HCT116 (cell line): ENCODE results near the gene NAALADL2. TPM values are rescaled to one million over a fixed set of nuclear protein-coding genes. Genes with fewer than 3 reads are reported as not detected.
"Not testable (repeated sequence)": the region's sequence is repeated elsewhere in the genome, so short reads cannot be mapped to it uniquely, and the experiment has no call there.

Experiments
- ATAC-seq: fragments of 200-7000 bp; cut with Tn5 transposase; 2 replicates; pipeline ENCODE4 v1.9.1; 2020; ENCODE audit warnings: mild to moderate bottlenecking, moderate library complexity
- BruUV-seq: library from RNA; stranded (reverse); fragments of 400-500 nt; replicated peaks from 2 replicates; lab custom pipeline; 2021; lab: Mats Ljungman, UMichigan
- CTCF ChIA-PET: fragments of 300-600 bp; sonication (Branson Sonifier 250); formaldehyde crosslinking; loops from one replicate; lab custom pipeline; 2021; ENCODE audit warnings: antibody characterized with exemption; lab: Charles Lee
- POLR2A ChIA-PET: fragments of 300-600, 350-600 bp; sonication (Branson Sonifier 250); formaldehyde crosslinking; loops from one replicate; lab custom pipeline; 2021; ENCODE audit warnings: antibody characterized with exemption; lab: Charles Lee
- RAD21 ChIA-PET, 2 experiments: fragments of 300-600 bp; sonication (Branson Sonifier 250); formaldehyde crosslinking; loops; one replicate each; lab custom pipeline; 2023; ENCODE audit warnings: low total read pairs in 2 of 2; ENCODE audit not compliant: uncharacterized antibody in 2 of 2, unreplicated experiment in 2 of 2, low non-redundant PET in 1 of 2; lab: Charles Lee
- DNase-seq: peaks from one replicate; pipeline ENCODE4 v3.0.0-alpha.2; 2010; ENCODE audit warnings: low read depth, low spot score
- H2AFZ ChIP-seq: fragments of 200-600 bp; shearing (Covaris generic), sonication (generic); 2 replicates; pipeline ENCODE4 v1.6.1; 2017; ENCODE audit warnings: low read depth, mixed run types, mixed read lengths, antibody characterized with exemption, low read length; ENCODE audit not compliant: poor library complexity, severe bottlenecking
- H3K27ac ChIP-seq: 2 replicates; pipeline ENCODE4 v1.5.1; 2012; ENCODE audit warnings: low read depth, low read length
- H3K27me3 ChIP-seq: fragments of 200-600 bp; sonication (generic); 2 replicates; pipeline ENCODE4 v1.6.1; 2016; ENCODE audit warnings: mixed run types, low read length, mixed read lengths; ENCODE audit not compliant: insufficient read depth
- H3K36me3 ChIP-seq, 2 experiments: fragments of 200-500 bp in 1 of 2; fragments of 200-600 bp in 1 of 2; sonication (Bioruptor generic) in 1 of 2; sonication (generic) in 1 of 2; 2 replicates each; pipeline versions ENCODE4 v1.5.1 to v1.6.1; 2014 to 2016; ENCODE audit warnings: low read length in 2 of 2, inconsistent platforms in 1 of 2, mixed read lengths in 1 of 2, mixed run types in 1 of 2; ENCODE audit not compliant: insufficient read depth in 2 of 2, control insufficient read depth in 1 of 2
- H3K4me1 ChIP-seq, 2 experiments: fragments of 200-600 bp in 1 of 2; sonication (generic) in 1 of 2; 2 replicates each; pipeline versions ENCODE4 v1.5.1 to v1.6.1; 2012 to 2017; ENCODE audit warnings: low read length in 2 of 2, inconsistent platforms in 1 of 2, mild to moderate bottlenecking in 1 of 2, mixed read lengths in 1 of 2, mixed run types in 1 of 2, moderate library complexity in 1 of 2; ENCODE audit not compliant: insufficient read depth in 2 of 2, control insufficient read depth in 1 of 2
- H3K4me2 ChIP-seq: fragments of 200-600 bp; sonication (generic); 2 replicates; pipeline ENCODE4 v1.6.1; 2017; ENCODE audit warnings: mixed run types, low read length, mixed read lengths
- H3K4me3 ChIP-seq, 2 experiments: fragments of 200-600 bp in 1 of 2; sonication (generic) in 1 of 2; replicated peaks in 1 of 2; 2 replicates each; pipeline ENCODE4 v1.5.1; 2011 to 2016; ENCODE audit warnings: low read length in 2 of 2, control low read depth in 1 of 2, low read depth in 1 of 2, mild to moderate bottlenecking in 1 of 2, mixed read lengths in 1 of 2, mixed run types in 1 of 2
- H3K79me2 ChIP-seq: fragments of 200-600 bp; sonication (generic); 2 replicates; pipeline ENCODE4 v1.6.1; 2017; ENCODE audit warnings: mild to moderate bottlenecking, mixed run types, low read length, moderate library complexity, mixed read lengths; ENCODE audit not compliant: insufficient read depth
- H3K9ac ChIP-seq: fragments of 200-600 bp; sonication (generic); 2 replicates; pipeline ENCODE4 v1.6.1; 2016; ENCODE audit warnings: low read length, mixed read lengths
- H3K9me2 ChIP-seq: fragments of 200-600 bp; sonication (generic), shearing (Covaris generic); 2 replicates; pipeline ENCODE4 v1.6.1; 2017; ENCODE audit warnings: mixed run types, mild to moderate bottlenecking, moderate library complexity; ENCODE audit not compliant: insufficient read depth
- H3K9me3 ChIP-seq, 2 experiments: fragments of 200-500 bp in 1 of 2; fragments of 200-600 bp in 1 of 2; sonication (Bioruptor generic) in 1 of 2; sonication (generic) in 1 of 2; 2 replicates each; pipeline ENCODE4 v1.6.1; 2014 to 2017; ENCODE audit warnings: low read length in 2 of 2, mixed read lengths in 2 of 2, inconsistent platforms in 1 of 2, low read depth in 1 of 2, mild to moderate bottlenecking in 1 of 2, mixed run types in 1 of 2, moderate library complexity in 1 of 2; ENCODE audit not compliant: control insufficient read depth in 1 of 2, insufficient read depth in 1 of 2
- H4K20me1 ChIP-seq: fragments of 200-600 bp; sonication (generic), shearing (Covaris generic); 2 replicates; pipeline ENCODE4 v1.6.1; 2017; ENCODE audit warnings: mixed run types, mild to moderate bottlenecking, moderate library complexity; ENCODE audit not compliant: insufficient read depth
- ATF3 ChIP-seq: IDR thresholded peaks from 2 replicates; pipeline ENCODE4 v1.6.1; 2012
- CEBPB ChIP-seq: IDR thresholded peaks from 2 replicates; pipeline ENCODE4 v1.6.1; 2012; ENCODE audit warnings: low read depth
- CTCF ChIP-seq, 3 experiments: fragments of 200-600 bp in 1 of 3; sonication (generic) in 1 of 3; IDR thresholded peaks in 2 of 3; conservative IDR thresholded peaks in 1 of 3; 2 replicates each; pipeline ENCODE4 v1.5.1; 2012 to 2017; ENCODE audit warnings: low read depth in 2 of 3, low read length in 2 of 3, antibody characterized with exemption in 1 of 3, borderline replicate concordance in 1 of 3, control low read depth in 1 of 3, mild to moderate bottlenecking in 1 of 3, mixed read lengths in 1 of 3, mixed run types in 1 of 3, moderate library complexity in 1 of 3; ENCODE audit not compliant: insufficient read depth in 1 of 3
- EGR1 ChIP-seq: IDR thresholded peaks from 2 replicates; pipeline ENCODE4 v1.6.1; 2012; ENCODE audit warnings: low read depth
- ELF1 ChIP-seq: IDR thresholded peaks from 2 replicates; pipeline ENCODE4 v1.6.1; 2012; ENCODE audit warnings: low read depth, borderline replicate concordance
- EZH2 ChIP-seq: fragments of 200-600 bp; sonication (generic); IDR thresholded peaks from 2 replicates; pipeline ENCODE4 v1.6.1; 2017; ENCODE audit warnings: antibody characterized with exemption, mixed run types
- FOSL1 ChIP-seq: IDR thresholded peaks from 2 replicates; pipeline ENCODE4 v1.6.1; 2012; ENCODE audit warnings: low read depth
- JUND ChIP-seq: IDR thresholded peaks from 2 replicates; pipeline ENCODE4 v1.6.1; 2012
- MAX ChIP-seq: IDR thresholded peaks from 2 replicates; pipeline ENCODE4 v1.6.1; 2012
- POLR2AphosphoS5 ChIP-seq: IDR thresholded peaks from 2 replicates; pipeline ENCODE4 v1.6.1; 2011; ENCODE audit warnings: mild to moderate bottlenecking, low read depth, low read length, moderate library complexity
- RAD21 ChIP-seq: IDR thresholded peaks from 2 replicates; pipeline ENCODE4 v1.6.1; 2012; ENCODE audit warnings: low read depth, mild to moderate bottlenecking
- SIN3A ChIP-seq: IDR thresholded peaks from 2 replicates; pipeline ENCODE4 v1.6.1; 2012; ENCODE audit warnings: low read depth
- SP1 ChIP-seq: IDR thresholded peaks from 2 replicates; pipeline ENCODE4 v1.6.1; 2012; ENCODE audit warnings: low read depth
- SRF ChIP-seq: IDR thresholded peaks from 2 replicates; pipeline ENCODE4 v1.6.1; 2012; ENCODE audit warnings: low read depth
- TCF7L2 ChIP-seq: IDR thresholded peaks from 2 replicates; pipeline ENCODE4 v1.7.0; 2011; ENCODE audit warnings: borderline replicate concordance, inconsistent platforms; ENCODE audit not compliant: insufficient read depth, insufficient read length; ENCODE audit errors: extremely low read depth
- YY1 ChIP-seq: IDR thresholded peaks from 2 replicates; pipeline ENCODE4 v1.6.1; 2011; ENCODE audit warnings: low read length, low read depth, moderate library complexity, mild to moderate bottlenecking; ENCODE audit not compliant: insufficient replicate concordance; ENCODE audit errors: extremely low read depth
- ZBTB33 ChIP-seq: IDR thresholded peaks from 2 replicates; pipeline ENCODE4 v1.6.1; 2011; ENCODE audit warnings: mild to moderate bottlenecking, low read length, moderate library complexity; ENCODE audit not compliant: insufficient replicate concordance; ENCODE audit errors: extremely low read depth
- ZFX ChIP-seq: fragments of 450-650 bp; IDR thresholded peaks from 2 replicates; pipeline ENCODE4 v1.6.1; 2017
- ZNF274 ChIP-seq: fragments of 200-500 bp; sonication (Bioruptor generic); IDR thresholded peaks from 2 replicates; pipeline ENCODE4 v1.6.1; 2014; ENCODE audit warnings: mild to moderate bottlenecking, low read depth, low read length, inconsistent platforms
- intact Hi-C: fragments of 100-400 bp; cut with micrococcal nuclease; formaldehyde crosslinking; loops from 2 replicates; pipeline ENCODE4 v1.10.0; 2022
- total RNA-seq: library from RNA; stranded (reverse); gene quantifications from one replicate; pipeline ENCODE4 v1.2.1, GENCODE V29; 2021; ENCODE audit not compliant: unreplicated experiment

Gene NAALADL2
- total RNA-seq, 1 experiment from 2014 or later, result 2.9 TPM

- H3K4me3 ChIP-seq, result no peak overlapping the region
- H3K9me3 ChIP-seq, result no peaks in the 10 kb centered on the region
- no TSS peak for BruUV-seq
- intact Hi-C loops, result no loop called here
- TF ChIP-seq POLR2AphosphoS5 (no peak), CEBPB (no peak), CTCF (IDR thresholded peaks at IDR 0.05 in 2 of 3, conservative IDR thresholded peaks at IDR 0.05 in 1 of 3; ENCODE audit: borderline replicate concordance in 1 of 3, insufficient read depth in 1 of 3, low read depth in 2 of 3, low read length in 2 of 3) (no peak), ZNF274 (no peak), RAD21 (no peak), SIN3A (no peak), EZH2 (no peak), ZBTB33 (no peak), YY1 (no peak), ATF3 (no peak), SRF (no peak), TCF7L2 (no peak), ZFX (no peak), SP1 (no peak), FOSL1 (no peak), JUND (no peak), EGR1 (no peak), ELF1 (no peak), MAX (no peak)
- H3K4me1 ChIP-seq, result no peaks in the 10 kb centered on the region
- H3K9ac ChIP-seq, result no peak overlapping the region
- no peak overlapping the region for H3K4me2 ChIP-seq
- CTCF ChIA-PET, result no interaction called here
- POLR2A ChIA-PET, result no interaction called here
- RAD21 ChIA-PET, result no interaction called here
- H3K9me2 ChIP-seq, result no peaks in the 10 kb centered on the region
- peak overlapping the region; percentile 12 for H2AFZ ChIP-seq
- DNase-seq, result no peak
- H3K36me3 ChIP-seq, result no peaks in the 10 kb centered on the region
- no peaks in the 10 kb centered on the region for H3K79me2 ChIP-seq
- H3K27me3 ChIP-seq, result no peaks in the 10 kb centered on the region
- no peaks in the 10 kb centered on the region for H4K20me1 ChIP-seq
- ATAC-seq, result no peak
- no peak overlapping the region for H3K27ac ChIP-seq
Measured at GRCh38 chr3:175612487-175613196, 753.5 kb downstream of the NAALADL2 start.

GRCh38 chr3:175614107-175614506 lies 755.0 kb downstream of the NAALADL2 start:
- H3K4me3 ChIP-seq, H3K9me2 ChIP-seq, H3K27me3 ChIP-seq, H2AFZ ChIP-seq, H3K4me2 ChIP-seq, CTCF ChIA-PET, H4K20me1 ChIP-seq, ATAC-seq, H3K36me3 ChIP-seq, H3K79me2 ChIP-seq, H3K9me3 ChIP-seq, H3K4me1 ChIP-seq, H3K9ac ChIP-seq, DNase-seq, POLR2A ChIA-PET, intact Hi-C loops, BruUV-seq, H3K27ac ChIP-seq: not testable (repeated sequence)
- RAD21 ChIA-PET, result interaction anchor here in 1 of 2 experiments (0.7 kb wide), 1 partner anchor 9 kb away, joined by 3 read pairs; no protein-coding TSS in a partner anchor
